Aorta (tissue), 5 donors: ENCODE results near the gene FNIP2. TPM values are rescaled to one million over a fixed set of nuclear protein-coding genes. Genes with fewer than 3 reads are reported as not detected.
"Not testable (repeated sequence)": the region's sequence is repeated elsewhere in the genome, so short reads cannot be mapped to it uniquely, and the experiment has no call there.

Experiments used
- ATAC-seq: fragments of 200-7000 bp; cut with Tn5 transposase; one replicate; pipeline ENCODE4 v1.9.1; 2022; ENCODE audit warnings: moderate library complexity; ENCODE audit not compliant: low FRiP score
- DNase-seq, 2 donors: peaks; one replicate each; pipeline ENCODE4 v3.0.0-alpha.2; 2020
- H3K27ac ChIP-seq, 2 donors: one replicate each; pipeline ENCODE4 v1.5.1; 2013; ENCODE audit warnings: low read length in 2 of 2, mild to moderate bottlenecking in 2 of 2, moderate library complexity in 2 of 2, control low read depth in 1 of 2, inconsistent platforms in 1 of 2, low read depth in 1 of 2
- H3K27me3 ChIP-seq, 2 donors: one replicate each; pipeline ENCODE4 v1.6.1; 2013; ENCODE audit warnings: control low read depth in 1 of 2, low read length in 1 of 2, mild to moderate bottlenecking in 1 of 2, moderate library complexity in 1 of 2; ENCODE audit not compliant: insufficient read depth in 2 of 2, control insufficient read depth in 1 of 2
- H3K36me3 ChIP-seq, 2 donors: one replicate each; pipeline ENCODE4 v1.6.1; 2013; ENCODE audit warnings: control low read depth in 1 of 2, low read length in 1 of 2, mild to moderate bottlenecking in 1 of 2; ENCODE audit not compliant: insufficient read depth in 2 of 2, control insufficient read depth in 1 of 2
- H3K4me1 ChIP-seq, 2 donors: one replicate each; pipeline ENCODE4 v1.6.1; 2013; ENCODE audit warnings: low read length in 2 of 2, control low read depth in 1 of 2, mild to moderate bottlenecking in 1 of 2, moderate library complexity in 1 of 2; ENCODE audit not compliant: insufficient read depth in 2 of 2, control insufficient read depth in 1 of 2
- H3K4me3 ChIP-seq, 2 donors: one replicate each; pipeline ENCODE4 v1.5.1; 2013; ENCODE audit warnings: low read length in 2 of 2, control low read depth in 1 of 2, mild to moderate bottlenecking in 1 of 2
- H3K9me3 ChIP-seq: one replicate; pipeline ENCODE4 v1.6.1; 2013; ENCODE audit warnings: mild to moderate bottlenecking, low read length; ENCODE audit not compliant: control insufficient read depth
- WGBS, 2 donors: extraction: QIAGEN DNeasy Blood & Tissue Kit; methylation state at CpG; one replicate each; pipeline ENCODE4 v1.1.7; 2013; 5-methylcytosine and 5-hydroxymethylcytosine counted together
- intact Hi-C, 2 donors: fragments of 100-400 bp; cut with DNase I; formaldehyde crosslinking; loops; one replicate each; pipeline versions ENCODE4 v1.14.2 to v1.15.0; 2022
- polyA plus RNA-seq, 2 donors: library from polyadenylated mRNA; stranded (reverse); fragments of 200-250 nt; gene quantifications; one replicate each; pipeline ENCODE4 v1.2.3, GENCODE V29; 2013
- total RNA-seq, 2 donors: library from RNA; stranded (reverse); fragmentation: NEBNext Ultra II Directional; extraction: Animal tissue kit (Norgen Biotek cat#: 25700); gene quantifications; one replicate each; pipeline ENCODE4 v1.2.1, GENCODE V29; 2021
- donor health status: healthy with polysubstance abuse.
- donor health status: Bipolar disorder and iron deficiency.
- donor health status: DM: no; HTN: no; CAD: no.
- donor health status: DM: no; HTN: no; CAD: no.
- donor health status: DM: yes; HTN: yes; CAD: no.

FNIP2 gene
- total and polyA plus RNA-seq, 4 donors, result 17.3 to 97.8 (median 44.2) TPM

GRCh38 chr4:158826057-158826456, 57.2 kb downstream of the FNIP2 start:
- no peaks in the 10 kb centered on the region for H3K27me3 ChIP-seq
- ATAC-seq, result no peak
- intact Hi-C loops, result no loop called here

GRCh38 chr4:158826882-158827281, 58.1 kb downstream of the FNIP2 start:
- Histone ChIP-seq H3K27ac (no peak overlapping the region), H3K4me1 (peaks cover 6 to 16% of the 10 kb centered on the region in 2 donors), H3K4me3 (no peak overlapping the region), H3K36me3 (peaks cover 2 to 7% of the 10 kb centered on the region in 2 donors), H3K27me3 (no peaks in the 10 kb centered on the region), H3K9me3 (no peaks in the 10 kb centered on the region)
- ATAC-seq, result no peak
- WGBS, 2 donors, result 4 to 17% methylated on average over 1 of the region's 1 CpG
- intact Hi-C loops, result no loop called here
- no peak for DNase-seq

More at GRCh38 chr4:158826057-158826456, 57.2 kb downstream of the FNIP2 start:
- DNase-seq, result no peak
- Histone ChIP-seq H3K4me1 (peaks cover 8 to 16% of the 10 kb centered on the region in 2 donors), H3K36me3 (peaks cover 2 to 5% of the 10 kb centered on the region in 2 donors), H3K27ac (no peak overlapping the region), H3K4me3 (no peak overlapping the region), H3K9me3 (no peaks in the 10 kb centered on the region)

GRCh38 chr4:158827543-158827981, 58.7 kb downstream of the FNIP2 start:
- H3K4me3 ChIP-seq, result no peak overlapping the region
- WGBS, 2 donors, result 12 to 16% methylated on average over 5 of the region's 5 CpGs
- intact Hi-C loops, result no loop called here

GRCh38 chr4:158828151-158828550, 59.3 kb downstream of the FNIP2 start:
- intact Hi-C loops, ATAC-seq, H3K9me3 ChIP-seq, H3K4me3 ChIP-seq, DNase-seq, H3K27me3 ChIP-seq, H3K27ac ChIP-seq: not testable (repeated sequence)
- peaks cover 2 to 10% of the 10 kb centered on the region in 2 donors for H3K36me3 ChIP-seq
- peaks cover 3 to 16% of the 10 kb centered on the region in 2 donors for H3K4me1 ChIP-seq
- 93 to 95% methylated on average over 8 of the region's 8 CpGs for WGBS, 2 donors

More at GRCh38 chr4:158827543-158827981, 58.7 kb downstream of the FNIP2 start:
- Histone ChIP-seq H3K27ac (no peak overlapping the region), H3K27me3 (no peaks in the 10 kb centered on the region), H3K9me3 (no peaks in the 10 kb centered on the region), H3K36me3 (peaks cover 2 to 10% of the 10 kb centered on the region in 2 donors), H3K4me1 (peaks cover 3 to 16% of the 10 kb centered on the region in 2 donors)
- ATAC-seq (no peak), DNase-seq (no peak)

DNA sequence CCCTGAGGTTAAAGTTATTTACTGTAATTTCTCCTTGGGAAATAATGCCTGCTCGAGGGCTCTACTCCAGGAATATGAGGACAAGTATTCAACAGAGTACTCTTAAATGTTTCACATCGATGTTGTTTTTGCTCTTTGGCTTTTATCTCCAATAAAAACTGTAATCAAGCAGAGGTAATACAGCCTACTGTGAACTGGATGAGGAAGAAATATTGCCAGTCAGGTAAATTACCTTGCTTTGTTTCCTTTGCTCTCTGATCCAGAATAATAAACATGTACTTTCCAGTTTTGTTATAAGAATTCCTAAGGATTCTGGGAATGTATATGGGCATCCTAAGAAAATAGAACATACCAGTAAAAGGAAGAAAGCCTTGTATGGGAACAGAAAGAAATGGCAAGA, 60.4 kb downstream of the FNIP2 start:
- WGBS, 2 donors, result 39 to 49% methylated on average over 2 of the region's 2 CpGs
- Histone ChIP-seq H3K4me3 (no peak overlapping the region), H3K27ac (no peak overlapping the region), H3K36me3 (peaks cover 2 to 14% of the 10 kb centered on the region in 2 donors), H3K4me1 (peaks cover 3 to 16% of the 10 kb centered on the region in 2 donors), H3K9me3 (no peaks in the 10 kb centered on the region), H3K27me3 (no peaks in the 10 kb centered on the region)
- ATAC-seq, result no peak
- intact Hi-C loops, result no loop called here
- no peak for DNase-seq

GRCh38 chr4:158833602-158834001, 64.8 kb downstream of the FNIP2 start:
- Histone ChIP-seq H3K9me3 (no peaks in the 10 kb centered on the region), H3K36me3 (peaks cover 3 to 14% of the 10 kb centered on the region in 2 donors), H3K4me3 (no peak overlapping the region), H3K27me3 (no peaks in the 10 kb centered on the region), H3K27ac (no peak overlapping the region), H3K4me1 (no peaks in the 10 kb centered on the region)
- intact Hi-C loops, result no loop called here
- 46 to 48% methylated on average over 5 of the region's 5 CpGs for WGBS, 2 donors
- DNase-seq, result no peak
- ATAC-seq, result no peak

DNA sequence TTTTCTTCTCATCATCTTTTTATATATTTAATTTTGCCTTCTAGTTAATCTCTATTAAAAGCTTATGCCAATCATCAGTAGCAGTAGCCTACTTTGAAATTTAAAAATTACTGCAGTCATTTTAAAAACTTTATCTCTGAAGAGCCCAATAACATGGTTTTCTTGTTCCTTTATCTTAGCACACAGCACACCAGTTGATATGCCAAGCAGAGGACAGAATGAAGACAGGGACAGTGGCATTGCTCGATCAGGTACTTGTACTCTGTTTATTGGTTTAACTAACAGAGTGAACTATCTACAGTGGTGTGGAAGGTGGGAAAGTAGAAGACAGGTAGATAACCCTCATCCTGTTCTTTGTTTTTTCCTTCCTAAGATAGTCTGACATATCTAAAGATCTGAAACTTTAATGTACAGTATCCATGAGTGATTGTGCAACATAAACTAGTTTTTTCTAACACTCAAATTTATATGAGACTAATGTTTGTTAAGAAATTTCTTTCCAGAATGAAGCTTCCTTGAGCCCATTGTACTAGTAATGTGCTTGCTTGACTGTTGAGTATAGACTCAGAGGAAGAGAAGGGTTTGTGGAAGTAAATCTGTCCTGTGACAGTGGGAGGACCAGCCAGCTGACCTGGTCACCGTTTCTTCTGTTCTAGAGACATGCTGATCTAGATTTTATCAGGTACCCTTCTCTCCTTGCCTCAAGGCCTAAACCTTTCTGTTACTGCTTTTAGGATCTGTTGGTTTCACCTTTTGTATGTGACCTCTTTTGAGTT, 66.6 kb downstream of the FNIP2 start:
- Histone ChIP-seq H3K27ac (no peak overlapping the region), H3K27me3 (no peaks in the 10 kb centered on the region), H3K4me3 (no peak overlapping the region), H3K36me3 (peaks cover 4 to 9% of the 10 kb centered on the region in 2 donors), H3K9me3 (no peaks in the 10 kb centered on the region), H3K4me1 (peaks cover 0 to 2% of the 10 kb centered on the region in 2 donors)
- intact Hi-C loops, result no loop called here
- DNase-seq, result no peak
- no peak for ATAC-seq
- 72 to 79% methylated on average over 2 of the region's 2 CpGs for WGBS, 2 donors

GRCh38 chr4:158836002-158836369, 67.2 kb downstream of the FNIP2 start:
- intact Hi-C loops, result no loop called here
- Histone ChIP-seq H3K27ac (no peak overlapping the region), H3K4me1 (peaks cover 0 to 2% of the 10 kb centered on the region in 2 donors), H3K4me3 (no peak overlapping the region), H3K27me3 (no peaks in the 10 kb centered on the region), H3K36me3 (peaks cover 5 to 10% of the 10 kb centered on the region in 2 donors), H3K9me3 (no peaks in the 10 kb centered on the region)
- no peak for ATAC-seq
- no peak for DNase-seq
- WGBS, 2 donors, result 37% methylated on average over 1 of the region's 1 CpG

DNA sequence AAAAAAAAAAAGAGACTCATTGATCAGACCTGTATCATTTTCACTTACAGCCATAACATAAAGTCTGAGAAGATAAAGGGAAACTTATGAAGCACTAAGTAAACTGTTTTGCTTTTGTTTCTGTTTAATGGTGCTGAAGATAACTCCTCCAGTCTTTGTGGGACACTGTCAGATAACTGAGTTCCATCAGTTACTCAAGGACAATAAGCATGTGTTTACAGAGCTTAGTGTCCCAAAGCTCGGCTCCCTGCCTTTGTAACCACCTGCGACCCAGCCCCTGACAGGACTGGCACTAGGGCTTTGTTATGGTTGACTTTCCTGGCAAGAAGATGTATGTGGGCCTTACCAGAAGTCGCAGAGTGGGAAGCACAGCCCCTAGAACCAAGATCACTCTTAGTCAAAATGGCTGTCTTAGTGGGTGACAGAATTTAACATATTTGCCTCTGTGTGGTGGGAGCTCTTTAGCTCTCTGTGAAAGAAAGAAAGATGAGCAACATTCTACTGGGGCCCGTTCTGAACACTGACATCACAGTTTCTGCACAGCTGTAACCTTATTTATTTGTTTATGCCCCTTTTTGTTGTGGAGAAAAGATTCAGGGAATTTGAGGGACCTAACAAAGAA, 68.1 kb downstream of the FNIP2 start:
- peaks cover 0 to 2% of the 10 kb centered on the region in 2 donors for H3K4me1 ChIP-seq
- H3K27ac ChIP-seq, result no peak overlapping the region
- H3K9me3 ChIP-seq, result no peaks in the 10 kb centered on the region
- H3K36me3 ChIP-seq, result peaks cover 10 to 12% of the 10 kb centered on the region in 2 donors
- H3K27me3 ChIP-seq, result no peaks in the 10 kb centered on the region
- 85 to 87% methylated on average over 4 of the region's 4 CpGs for WGBS, 2 donors
- ATAC-seq (no peak), DNase-seq (no peak)
- intact Hi-C loops, result no loop called here
- H3K4me3 ChIP-seq, result no peak overlapping the region
